Lower leg skin (tissue), 3 donors: ENCODE results near the gene CKM.

Source experiments
- CTCF ChIP-seq, 3 donors: fragments of 450-650 bp; IDR thresholded peaks; one replicate each; pipeline ENCODE4 v1.5.1; 2016; ENCODE audit warnings: antibody characterized with exemption in 3 of 3, mild to moderate bottlenecking in 3 of 3, moderate library complexity in 2 of 3
- POLR2A ChIP-seq, 2 donors: fragments of 450-650 bp; IDR thresholded peaks; one replicate each; pipeline ENCODE4 v1.6.1; 2016 to 2017; ENCODE audit warnings: antibody characterized with exemption in 2 of 2, mild to moderate bottlenecking in 1 of 2, moderate library complexity in 1 of 2

GRCh38 chr19:45307361-45307760, 15.3 kb downstream of the CKM start:
- TF ChIP-seq CTCF (IDR thresholded peaks at IDR 0.05) (no peak), POLR2A (IDR thresholded peaks at IDR 0.05) (no peak)
